Measurements from ENCODE around the gene BPNT1. TPM values are rescaled to one million over a fixed set of nuclear protein-coding genes. Genes with fewer than 3 reads are reported as not detected.

BPNT1 gene
- total RNA-seq, 1 experiment from 2014 or later, result 25.2 TPM

- BruUV-seq (replicated peaks), result no TSS peak
- ChIA-PET POLR2A (no interaction called here), RAD21 (ENCODE audit: low non-redundant PET in 1 of 2, low total read pairs in 2 of 2, uncharacterized antibody in 2 of 2, unreplicated experiment in 2 of 2) (no interaction called here), CTCF (no interaction called here)
- Histone ChIP-seq H4K20me1 (ENCODE audit: insufficient read depth) (no peaks in the 10 kb centered on the region), H3K27ac (ENCODE audit: low read depth, low read length) (no peak overlapping the region), H3K4me3 (replicated peaks in 1 of 2; ENCODE audit: low read depth in 1 of 2, low read length in 2 of 2) (no peak overlapping the region), H3K9me3 (ENCODE audit: control insufficient read depth in 1 of 2, insufficient read depth in 1 of 2, low read depth in 1 of 2, low read length in 2 of 2) (no peaks in the 10 kb centered on the region), H3K27me3 (ENCODE audit: insufficient read depth, low read length) (no peaks in the 10 kb centered on the region), H3K9ac (ENCODE audit: low read length) (no peak overlapping the region), H3K9me2 (ENCODE audit: insufficient read depth) (no peaks in the 10 kb centered on the region), H3K36me3 (ENCODE audit: control insufficient read depth in 1 of 2, insufficient read depth in 2 of 2, low read length in 2 of 2) (peaks cover under 1 to 5% of the 10 kb centered on the region in 2 experiments; a peak in 2 of 4 replicates), H3K4me1 (ENCODE audit: control insufficient read depth in 1 of 2, insufficient read depth in 2 of 2, low read length in 2 of 2) (no peaks in the 10 kb centered on the region), H3K4me2 (ENCODE audit: low read length) (no peak overlapping the region), H2AFZ (ENCODE audit: low read depth, low read length, poor library complexity, severe bottlenecking) (no peak overlapping the region), H3K79me2 (ENCODE audit: insufficient read depth, low read length) (no peaks in the 10 kb centered on the region)
- no peak for TF ChIP-seq SRF (IDR thresholded peaks at IDR 0.05; ENCODE audit: low read depth)
- TF ChIP-seq SP1 (IDR thresholded peaks at IDR 0.05; ENCODE audit: low read depth), result no peak
- TF ChIP-seq CEBPB (IDR thresholded peaks at IDR 0.05; ENCODE audit: low read depth), result no peak
- no peak for TF ChIP-seq SIN3A (IDR thresholded peaks at IDR 0.05; ENCODE audit: low read depth)
- TF ChIP-seq ZBTB33 (IDR thresholded peaks at IDR 0.05; ENCODE audit: extremely low read depth, insufficient replicate concordance, low read length), result no peak
- no peak for TF ChIP-seq REST (IDR thresholded peaks at IDR 0.05; ENCODE audit: low read depth)
- no peak for TF ChIP-seq TCF7L2 (IDR thresholded peaks at IDR 0.05; ENCODE audit: borderline replicate concordance, extremely low read depth, insufficient read depth, insufficient read length)
- DNase-seq (ENCODE audit: low read depth, low spot score) (no peak), ATAC-seq (no peak)
- intact Hi-C loops (cut with micrococcal nuclease), result no loop called here
Observed at GRCh38 chr1:220077887-220078286, 11.7 kb downstream of the BPNT1 start.
